Neural crest cell (in vitro differentiated cells): Measurements from ENCODE around the gene C1QTNF12. TPM values are rescaled to one million over a fixed set of nuclear protein-coding genes. Genes with fewer than 3 reads are reported as not detected.

Experiments used
- DNase-seq: peaks from one replicate; pipeline ENCODE4 v3.0.0; 2021; ENCODE audit warnings: low read depth, mixed read lengths, low spot score
- H3K27ac Mint-ChIP-seq: one replicate; pipeline ENCODE4 v1.8.0; 2021; ENCODE audit warnings: mild to moderate bottlenecking, mixed read lengths; ENCODE audit not compliant: unreplicated experiment
- H3K27me3 Mint-ChIP-seq: 2 replicates; pipeline ENCODE4 v1.8.0; 2021; ENCODE audit warnings: low read depth, mild to moderate bottlenecking, mixed read lengths
- H3K36me3 Mint-ChIP-seq: 2 replicates; pipeline ENCODE4 v1.8.0; 2021; ENCODE audit warnings: low read depth, mild to moderate bottlenecking, mixed read lengths
- H3K4me1 Mint-ChIP-seq: 2 replicates; pipeline ENCODE4 v1.8.0; 2021; ENCODE audit warnings: mixed read lengths
- H3K4me3 Mint-ChIP-seq: one replicate; pipeline ENCODE4 v1.8.0; 2021; ENCODE audit warnings: mild to moderate bottlenecking, mixed read lengths
- H3K9me3 Mint-ChIP-seq: 2 replicates; pipeline ENCODE4 v1.8.0; 2021; ENCODE audit warnings: mixed read lengths
- CTCF ChIP-seq: fragments of 200-600 bp; sonication (generic); conservative IDR thresholded peaks from 2 replicates; pipeline ENCODE4 v1.5.0; 2021; ENCODE audit warnings: antibody characterized with exemption, mild to moderate bottlenecking
- total RNA-seq: library from RNA; stranded (reverse); gene quantifications from 2 replicates; pipeline ENCODE4 v1.2.1, GENCODE V29; 2021

C1QTNF12 gene
- total RNA-seq, 1 donor from 2014 or later: 0.79 TPM

GRCh38 chr1:1217621-1218523 is 28.6 kb downstream of the C1QTNF12 start:
- no peaks in the 10 kb centered on the region for H3K27me3 Mint-ChIP-seq
- TF ChIP-seq CTCF: no peak
- peaks cover 5% of the 10 kb centered on the region for H3K36me3 Mint-ChIP-seq
- no peaks in the 10 kb centered on the region for H3K4me1 Mint-ChIP-seq
- DNase-seq: no peak
- no peak overlapping the region for H3K27ac Mint-ChIP-seq
- no peaks in the 10 kb centered on the region for H3K9me3 Mint-ChIP-seq
- H3K4me3 Mint-ChIP-seq: no peak overlapping the region

GRCh38 chr1:1216770-1217620 is 29.5 kb downstream of the C1QTNF12 start:
- TF ChIP-seq CTCF: no peak

GRCh38 chr1:1215881-1216605 is 30.5 kb downstream of the C1QTNF12 start:
- Mint-ChIP-seq H3K9me3 (no peaks in the 10 kb centered on the region), H3K4me1 (no peaks in the 10 kb centered on the region), H3K4me3 (no peak overlapping the region), H3K27ac (no peak overlapping the region), H3K27me3 (no peaks in the 10 kb centered on the region), H3K36me3 (peaks cover 3% of the 10 kb centered on the region)
- no peak for DNase-seq
- no peak for TF ChIP-seq CTCF

More at GRCh38 chr1:1216770-1217620, 29.5 kb downstream of the C1QTNF12 start:
- no peak for DNase-seq
- H3K27me3 Mint-ChIP-seq: no peaks in the 10 kb centered on the region
- no peak overlapping the region for H3K27ac Mint-ChIP-seq
- H3K9me3 Mint-ChIP-seq: no peaks in the 10 kb centered on the region
- H3K4me3 Mint-ChIP-seq: peak overlapping the region; percentile 23
- H3K36me3 Mint-ChIP-seq: peaks cover 3% of the 10 kb centered on the region
- H3K4me1 Mint-ChIP-seq: no peaks in the 10 kb centered on the region

GRCh38 chr1:1215080-1215676 is 31.3 kb downstream of the C1QTNF12 start:
- no peaks in the 10 kb centered on the region for H3K4me1 Mint-ChIP-seq
- H3K9me3 Mint-ChIP-seq: no peaks in the 10 kb centered on the region
- TF ChIP-seq CTCF: no peak
- no peaks in the 10 kb centered on the region for H3K27me3 Mint-ChIP-seq
- H3K27ac Mint-ChIP-seq: no peak overlapping the region
- DNase-seq: no peak
- H3K4me3 Mint-ChIP-seq: no peak overlapping the region
- H3K36me3 Mint-ChIP-seq: no peaks in the 10 kb centered on the region
